Muscle layer of colon (tissue), 2 donors: ENCODE results near the gene DENND1A.
"Not testable (repeated sequence)": the region's sequence is repeated elsewhere in the genome, so short reads cannot be mapped to it uniquely, and the experiment has no call there.

Experiments used
- H3K27ac ChIP-seq: one replicate; pipeline ENCODE4 v1.7.0; 2013; ENCODE audit warnings: low read depth, mild to moderate bottlenecking, low read length, moderate library complexity
- H3K27me3 ChIP-seq, 2 donors: one replicate each; pipeline ENCODE4 v1.7.0; 2013; ENCODE audit warnings: low read length in 2 of 2, mild to moderate bottlenecking in 2 of 2; ENCODE audit not compliant: insufficient read depth in 2 of 2, control insufficient read depth in 1 of 2
- H3K36me3 ChIP-seq: one replicate; pipeline ENCODE4 v1.7.0; 2013; ENCODE audit warnings: mild to moderate bottlenecking, low read length; ENCODE audit not compliant: insufficient read depth
- H3K4me1 ChIP-seq: one replicate; pipeline ENCODE4 v1.7.0; 2013; ENCODE audit warnings: mild to moderate bottlenecking, low read length; ENCODE audit not compliant: insufficient read depth
- H3K4me3 ChIP-seq, 2 donors: one replicate each; pipeline ENCODE4 v1.7.0; 2013; ENCODE audit warnings: low read length in 2 of 2, low read depth in 1 of 2, mild to moderate bottlenecking in 1 of 2, moderate library complexity in 1 of 2
- H3K9ac ChIP-seq: one replicate; pipeline ENCODE4 v1.7.0; 2013; ENCODE audit warnings: low read length
- H3K9me3 ChIP-seq: one replicate; pipeline ENCODE4 v1.7.0; 2013; ENCODE audit warnings: mild to moderate bottlenecking, low read length
- donor health status: abdominal sarcoma.
- donor health status: Adenocarcinoma of cecum.

Gene DENND1A

DNA sequence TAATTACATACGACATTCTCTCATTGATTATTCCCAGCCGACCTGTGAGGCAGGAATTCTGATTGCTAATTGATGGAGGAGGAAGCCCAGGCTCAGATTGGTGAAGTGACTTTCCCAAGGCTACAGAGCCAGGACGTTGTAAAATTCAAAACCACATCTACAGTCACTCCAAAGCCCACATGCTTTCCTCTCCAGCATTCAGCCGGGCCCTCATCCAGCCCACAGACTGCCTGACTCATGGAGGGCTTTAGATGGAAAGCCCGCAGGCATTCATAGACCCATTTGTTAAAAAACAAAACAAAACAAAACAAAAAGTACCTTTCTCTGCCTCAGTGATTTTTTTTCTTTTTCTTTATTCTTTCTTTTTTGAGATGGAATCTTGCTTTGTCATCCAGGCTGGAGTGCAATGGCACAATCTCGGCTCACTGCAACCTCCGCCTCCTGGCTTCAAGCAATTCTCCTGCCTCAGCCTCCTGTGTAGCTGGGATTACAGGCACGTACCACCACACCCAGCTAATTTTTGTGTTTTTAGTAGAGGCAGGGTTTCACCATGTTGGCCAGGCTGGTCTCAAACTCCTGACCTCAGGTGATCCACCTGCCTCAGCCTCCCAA lies 596.8 kb downstream of the DENND1A start:
- not testable (repeated sequence) for H3K36me3 ChIP-seq, H3K27me3 ChIP-seq, H3K27ac ChIP-seq, H3K9ac ChIP-seq, H3K4me3 ChIP-seq, H3K9me3 ChIP-seq
- H3K4me1 ChIP-seq: peaks cover 14% of the 10 kb centered on the region

DNA sequence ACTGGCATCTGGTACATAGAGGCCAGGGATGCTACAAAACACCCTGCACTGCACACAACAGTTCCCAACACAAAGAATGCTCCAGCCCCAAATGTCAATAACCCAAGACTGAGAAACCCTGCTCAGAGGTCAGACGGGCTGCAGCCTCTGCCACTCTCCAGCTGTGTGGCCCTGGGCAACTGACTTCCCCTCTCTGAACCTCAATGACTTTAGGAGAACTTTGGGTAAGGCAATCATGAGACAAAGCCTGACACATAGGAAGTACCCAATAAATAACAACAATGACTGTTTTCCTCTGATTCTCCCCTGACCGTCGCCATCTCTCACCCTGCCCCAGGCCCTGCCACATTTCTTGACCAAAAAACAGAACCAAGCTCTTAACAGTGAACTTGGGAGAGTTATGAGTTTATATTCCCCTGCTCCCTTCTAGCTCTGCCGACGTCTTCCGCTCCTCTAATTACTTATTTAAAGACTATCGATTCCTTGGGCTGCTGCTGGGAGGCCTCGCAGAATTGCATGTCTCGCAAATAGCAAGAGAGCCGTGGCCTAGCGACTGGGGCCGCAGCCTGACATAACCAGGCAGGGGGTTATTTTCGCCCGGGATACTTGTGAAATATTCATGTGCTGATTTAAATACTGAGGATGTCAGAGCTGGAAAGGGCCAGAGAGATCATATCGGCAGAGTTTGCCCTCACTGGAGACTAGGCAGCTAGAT lies 598.4 kb downstream of the DENND1A start:
- H3K4me1 ChIP-seq: peaks cover 14% of the 10 kb centered on the region
- no peaks in the 10 kb centered on the region for H3K9me3 ChIP-seq
- H3K36me3 ChIP-seq: no peaks in the 10 kb centered on the region

More for the DNA sequence above, 598.4 kb downstream of the DENND1A start:
- no peak overlapping the region for H3K27ac ChIP-seq
- no peaks in the 10 kb centered on the region for H3K27me3 ChIP-seq
- H3K9ac ChIP-seq: no peak overlapping the region
- H3K4me3 ChIP-seq: no peak overlapping the region
